Panc1 (cell line): ENCODE results near the gene ENOSF1.

Experiments used
- POLR2AphosphoS5 ChIP-seq: IDR thresholded peaks from 2 replicates; pipeline ENCODE4 v1.6.1; 2012; ENCODE audit warnings: mild to moderate bottlenecking, low read depth, low read length, moderate library complexity
- TCF7L2 ChIP-seq: IDR thresholded peaks from 2 replicates; pipeline ENCODE4 v1.6.1; 2011; ENCODE audit warnings: mild to moderate bottlenecking, low read depth, low read length, inconsistent platforms
- TF ChIP-seq, protein P1 (sequence below): fragments of 450-650 bp; IDR thresholded peaks from 2 replicates; pipeline ENCODE4 v1.5.1; 2017; ENCODE audit warnings: mild to moderate bottlenecking
- TF ChIP-seq, protein P2 (sequence below), 2 experiments: IDR thresholded peaks; 2 replicates each; pipeline ENCODE4 v1.6.1; 2011 to 2012; ENCODE audit warnings: low read depth in 2 of 2, control low read depth in 1 of 2, low read length in 1 of 2, mild to moderate bottlenecking in 1 of 2, moderate library complexity in 1 of 2; ENCODE audit not compliant: insufficient read depth in 1 of 2

DNA sequence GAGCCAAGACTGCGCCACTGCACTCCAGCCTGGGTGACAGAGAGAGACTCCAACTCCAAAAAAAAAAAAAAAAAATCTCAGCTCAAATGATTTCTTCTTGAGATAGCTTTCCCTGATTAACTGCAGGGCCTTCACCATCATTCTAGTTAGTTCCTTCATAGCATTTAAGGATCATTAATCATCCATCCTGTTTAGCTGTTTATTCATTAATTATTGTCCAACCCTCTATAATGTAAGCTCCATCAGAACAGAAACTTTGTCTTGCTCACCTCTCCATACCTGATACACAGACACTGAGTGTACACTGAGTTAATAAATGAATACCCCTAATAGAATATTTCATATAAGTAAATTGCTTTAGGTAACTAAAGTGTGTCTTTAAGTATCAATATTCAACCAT, 42.2 kb upstream of the ENOSF1 start:
- TF ChIP-seq, protein P1, sequence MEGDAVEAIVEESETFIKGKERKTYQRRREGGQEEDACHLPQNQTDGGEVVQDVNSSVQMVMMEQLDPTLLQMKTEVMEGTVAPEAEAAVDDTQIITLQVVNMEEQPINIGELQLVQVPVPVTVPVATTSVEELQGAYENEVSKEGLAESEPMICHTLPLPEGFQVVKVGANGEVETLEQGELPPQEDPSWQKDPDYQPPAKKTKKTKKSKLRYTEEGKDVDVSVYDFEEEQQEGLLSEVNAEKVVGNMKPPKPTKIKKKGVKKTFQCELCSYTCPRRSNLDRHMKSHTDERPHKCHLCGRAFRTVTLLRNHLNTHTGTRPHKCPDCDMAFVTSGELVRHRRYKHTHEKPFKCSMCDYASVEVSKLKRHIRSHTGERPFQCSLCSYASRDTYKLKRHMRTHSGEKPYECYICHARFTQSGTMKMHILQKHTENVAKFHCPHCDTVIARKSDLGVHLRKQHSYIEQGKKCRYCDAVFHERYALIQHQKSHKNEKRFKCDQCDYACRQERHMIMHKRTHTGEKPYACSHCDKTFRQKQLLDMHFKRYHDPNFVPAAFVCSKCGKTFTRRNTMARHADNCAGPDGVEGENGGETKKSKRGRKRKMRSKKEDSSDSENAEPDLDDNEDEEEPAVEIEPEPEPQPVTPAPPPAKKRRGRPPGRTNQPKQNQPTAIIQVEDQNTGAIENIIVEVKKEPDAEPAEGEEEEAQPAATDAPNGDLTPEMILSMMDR: no peak
- no peak for TF ChIP-seq TCF7L2
- TF ChIP-seq POLR2AphosphoS5: no peak
- TF ChIP-seq, protein P2, sequence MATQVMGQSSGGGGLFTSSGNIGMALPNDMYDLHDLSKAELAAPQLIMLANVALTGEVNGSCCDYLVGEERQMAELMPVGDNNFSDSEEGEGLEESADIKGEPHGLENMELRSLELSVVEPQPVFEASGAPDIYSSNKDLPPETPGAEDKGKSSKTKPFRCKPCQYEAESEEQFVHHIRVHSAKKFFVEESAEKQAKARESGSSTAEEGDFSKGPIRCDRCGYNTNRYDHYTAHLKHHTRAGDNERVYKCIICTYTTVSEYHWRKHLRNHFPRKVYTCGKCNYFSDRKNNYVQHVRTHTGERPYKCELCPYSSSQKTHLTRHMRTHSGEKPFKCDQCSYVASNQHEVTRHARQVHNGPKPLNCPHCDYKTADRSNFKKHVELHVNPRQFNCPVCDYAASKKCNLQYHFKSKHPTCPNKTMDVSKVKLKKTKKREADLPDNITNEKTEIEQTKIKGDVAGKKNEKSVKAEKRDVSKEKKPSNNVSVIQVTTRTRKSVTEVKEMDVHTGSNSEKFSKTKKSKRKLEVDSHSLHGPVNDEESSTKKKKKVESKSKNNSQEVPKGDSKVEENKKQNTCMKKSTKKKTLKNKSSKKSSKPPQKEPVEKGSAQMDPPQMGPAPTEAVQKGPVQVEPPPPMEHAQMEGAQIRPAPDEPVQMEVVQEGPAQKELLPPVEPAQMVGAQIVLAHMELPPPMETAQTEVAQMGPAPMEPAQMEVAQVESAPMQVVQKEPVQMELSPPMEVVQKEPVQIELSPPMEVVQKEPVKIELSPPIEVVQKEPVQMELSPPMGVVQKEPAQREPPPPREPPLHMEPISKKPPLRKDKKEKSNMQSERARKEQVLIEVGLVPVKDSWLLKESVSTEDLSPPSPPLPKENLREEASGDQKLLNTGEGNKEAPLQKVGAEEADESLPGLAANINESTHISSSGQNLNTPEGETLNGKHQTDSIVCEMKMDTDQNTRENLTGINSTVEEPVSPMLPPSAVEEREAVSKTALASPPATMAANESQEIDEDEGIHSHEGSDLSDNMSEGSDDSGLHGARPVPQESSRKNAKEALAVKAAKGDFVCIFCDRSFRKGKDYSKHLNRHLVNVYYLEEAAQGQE (IDR thresholded peaks at IDR 0.05; ENCODE audit: insufficient read depth in 1 of 2, low read depth in 2 of 2, low read length in 1 of 2): no peak
